Retina (tissue), 1 donor: ENCODE results near the gene LDB2.
"Not testable (repeated sequence)": the region's sequence is repeated elsewhere in the genome, so short reads cannot be mapped to it uniquely, and the experiment has no call there.

Source experiments
- DNase-seq: peaks from one replicate; pipeline ENCODE4 v3.0.0-alpha.2; 2016

Gene LDB2

DNA sequence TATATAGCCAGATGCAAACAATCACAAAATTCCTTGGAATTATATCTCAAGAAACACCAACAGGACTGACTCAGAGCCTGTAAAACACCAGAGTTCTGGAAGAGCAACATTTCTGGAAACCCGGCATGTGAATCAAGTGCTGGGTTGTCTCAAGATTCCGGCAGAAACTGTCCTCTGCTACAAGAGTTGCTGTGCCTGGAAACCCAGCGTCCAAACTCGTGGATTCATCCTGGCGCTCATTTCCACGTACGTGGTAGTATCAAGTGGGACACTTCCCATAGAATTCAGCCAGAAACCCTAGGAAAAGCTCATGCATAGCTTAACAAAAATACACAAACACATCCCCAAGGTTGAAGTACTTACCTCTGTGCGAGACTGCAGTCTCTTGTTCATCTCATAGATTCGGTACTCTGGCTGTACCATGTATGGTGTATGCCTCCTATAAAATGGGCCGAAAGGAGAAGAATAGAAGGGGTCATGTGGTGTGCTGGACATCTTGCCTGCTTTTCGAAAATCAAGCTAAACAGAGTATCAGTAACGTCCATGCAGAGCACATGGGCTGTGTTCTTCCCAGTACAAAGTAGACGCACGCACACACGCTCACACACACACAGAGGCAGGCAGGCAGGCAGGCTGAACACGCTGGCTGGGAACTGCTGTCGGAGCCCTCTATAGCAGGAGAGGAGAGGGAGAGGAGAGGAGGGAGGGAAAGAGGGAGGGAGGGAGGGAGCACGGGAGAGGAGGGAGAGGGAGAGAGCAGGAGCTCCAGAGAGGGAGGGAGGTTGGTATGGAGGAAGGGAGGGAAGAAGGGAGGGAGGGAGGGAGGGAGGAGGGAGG lies at the start of gene LDB2:
Gene LDB2, minus strand, starts transcription at position 655 of the 837 bp plus-strand sequence.
- DNase-seq, result peak; percentile 75

DNA sequence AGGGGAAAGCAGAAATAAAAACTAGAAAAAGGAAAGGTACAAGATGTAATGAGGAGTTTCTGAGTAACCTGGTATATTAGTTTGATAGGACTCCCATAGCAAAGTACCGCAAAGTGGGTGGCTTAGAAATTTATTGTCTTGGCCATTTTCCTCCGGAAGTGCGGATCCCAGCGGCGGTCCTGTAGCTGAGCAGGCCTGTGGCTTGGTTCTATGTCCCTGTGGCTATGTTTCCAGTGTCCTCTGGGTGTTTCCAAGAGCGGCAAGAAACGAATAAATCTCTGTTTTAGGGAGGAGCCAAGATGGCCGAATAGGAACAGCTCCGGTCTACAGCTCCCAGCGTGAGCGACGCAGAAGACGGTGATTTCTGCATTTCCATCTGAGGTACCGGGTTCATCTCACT lies 44.0 kb upstream of the LDB2 start:
- no peak for DNase-seq

DNA sequence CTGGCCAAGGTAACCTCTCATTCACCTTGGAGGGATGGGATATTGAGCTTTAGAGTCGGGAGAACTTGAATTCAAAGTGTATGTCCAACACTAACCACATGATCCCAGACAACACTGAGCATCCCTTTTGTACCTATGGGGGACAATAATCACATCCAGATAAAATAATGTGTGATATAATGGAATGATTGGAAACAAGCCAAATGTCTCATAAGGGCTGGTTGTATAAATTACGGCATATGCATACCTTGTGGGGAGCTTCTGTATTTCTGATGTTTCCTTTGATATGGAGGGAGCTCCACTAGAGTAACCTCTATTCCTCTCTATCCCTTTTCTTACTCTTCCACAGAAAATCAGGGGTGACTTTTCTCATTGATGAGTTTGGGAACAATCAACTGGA lies 40.7 kb upstream of the LDB2 start:
- DNase-seq, result no peak

DNA sequence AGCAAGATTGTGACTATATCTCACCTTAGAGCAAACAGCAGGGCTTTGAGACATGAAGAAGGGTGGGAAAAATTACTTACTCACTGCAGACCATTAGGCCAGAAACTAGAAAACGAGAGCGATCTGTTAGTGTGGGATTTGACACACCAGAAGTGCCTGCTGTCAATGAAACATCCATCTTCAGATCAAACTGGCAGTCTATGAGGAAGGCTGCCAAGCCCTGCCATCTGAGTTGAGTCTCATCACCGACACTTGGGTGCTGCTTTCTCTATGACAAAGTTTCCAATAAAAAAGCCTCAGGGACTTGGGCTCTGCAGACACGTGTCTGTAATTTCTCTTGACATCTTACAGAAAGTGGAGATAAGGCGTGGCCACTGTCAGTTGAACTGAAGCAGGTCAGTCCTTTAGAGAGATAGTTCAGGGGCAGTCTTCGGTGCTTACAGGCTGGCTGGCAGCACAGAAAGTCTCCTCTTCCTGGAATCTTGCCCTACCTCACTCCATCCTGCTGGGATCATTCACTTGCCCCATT lies 40.1 kb upstream of the LDB2 start:
- DNase-seq, result no peak

DNA sequence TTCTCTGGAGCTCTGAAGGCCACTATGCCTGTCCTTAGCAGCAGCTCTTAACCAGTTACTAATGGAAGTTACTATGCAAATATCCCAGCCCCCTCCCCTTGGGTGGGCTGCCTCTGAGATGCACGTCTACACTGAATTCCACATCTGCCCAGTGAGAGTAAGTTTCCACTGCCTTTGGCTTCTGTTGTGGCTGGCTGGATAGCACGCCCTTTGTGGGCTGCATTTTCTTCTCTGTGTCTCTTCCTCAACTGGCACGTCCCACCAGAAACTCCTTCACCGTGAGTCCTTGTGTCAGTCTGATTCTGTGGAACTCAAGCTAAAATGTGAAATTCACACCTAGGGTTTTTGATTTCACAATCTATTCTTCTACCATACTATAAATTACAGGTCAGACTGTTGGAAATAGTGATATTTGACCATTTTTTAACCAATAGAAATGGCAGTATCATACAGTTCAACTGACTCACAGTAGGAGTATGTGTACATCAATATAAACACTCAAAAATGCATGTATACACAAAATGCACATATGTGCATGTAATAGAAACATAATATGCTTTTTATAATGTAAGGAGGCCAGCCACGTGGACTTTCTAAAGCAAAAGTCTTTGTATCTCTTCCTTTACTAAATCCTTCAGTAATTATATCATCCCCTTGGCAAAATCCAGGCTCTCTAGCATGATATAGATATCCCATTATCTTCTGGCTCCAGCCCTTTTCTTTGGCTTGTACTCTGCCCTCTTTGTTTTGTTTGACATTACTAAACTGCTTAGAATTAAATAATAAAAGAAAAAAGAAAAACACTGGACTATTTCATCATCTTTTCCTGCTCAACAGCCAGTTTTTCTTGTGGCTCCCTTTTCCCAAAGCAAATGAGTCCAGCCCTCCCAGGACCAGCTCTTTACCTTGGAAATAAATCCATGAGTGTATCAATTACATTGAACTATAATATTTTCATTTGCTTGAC lies 33.2 kb upstream of the LDB2 start:
- DNase-seq, result no peak

DNA sequence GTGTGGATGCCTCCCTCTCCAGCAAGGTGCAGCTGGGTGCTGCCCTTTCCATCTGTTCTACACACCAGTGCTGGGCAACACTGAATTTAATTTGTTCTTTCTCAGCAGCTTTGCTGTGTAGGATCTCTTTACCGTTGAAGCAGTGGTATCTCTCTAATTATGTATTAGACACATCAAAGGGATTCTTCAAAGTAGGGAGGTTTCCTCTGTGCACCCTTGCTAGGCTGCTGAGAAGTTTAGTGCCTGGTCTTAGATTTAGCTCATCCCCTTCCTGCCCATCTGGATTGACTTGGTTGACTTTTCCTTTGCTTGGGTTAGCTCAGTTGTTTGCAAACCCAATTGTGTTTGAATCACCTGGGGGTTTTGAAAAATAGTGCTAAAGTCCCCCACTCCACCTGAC lies 27.8 kb upstream of the LDB2 start:
- no peak for DNase-seq

DNA sequence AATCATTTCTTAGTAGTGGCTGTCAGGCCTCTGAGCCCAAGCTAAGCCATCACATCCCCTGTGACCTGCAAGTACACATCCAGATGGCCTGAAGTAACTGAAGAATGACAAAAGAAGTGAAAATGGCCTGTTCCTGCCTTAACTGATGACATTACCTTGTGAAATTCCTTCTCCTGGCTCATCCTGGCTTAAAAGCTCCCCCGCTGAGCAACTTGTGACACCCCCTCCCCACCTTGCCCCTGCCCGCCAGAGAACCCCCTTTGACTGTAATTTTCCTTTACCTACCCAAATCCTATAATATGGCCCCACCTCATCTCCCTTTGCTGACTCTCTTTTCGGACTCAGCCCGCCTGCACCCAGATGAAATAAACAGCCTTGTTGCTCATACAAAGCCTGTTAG lies 20.3 kb upstream of the LDB2 start:
- DNase-seq, result not testable (repeated sequence)

DNA sequence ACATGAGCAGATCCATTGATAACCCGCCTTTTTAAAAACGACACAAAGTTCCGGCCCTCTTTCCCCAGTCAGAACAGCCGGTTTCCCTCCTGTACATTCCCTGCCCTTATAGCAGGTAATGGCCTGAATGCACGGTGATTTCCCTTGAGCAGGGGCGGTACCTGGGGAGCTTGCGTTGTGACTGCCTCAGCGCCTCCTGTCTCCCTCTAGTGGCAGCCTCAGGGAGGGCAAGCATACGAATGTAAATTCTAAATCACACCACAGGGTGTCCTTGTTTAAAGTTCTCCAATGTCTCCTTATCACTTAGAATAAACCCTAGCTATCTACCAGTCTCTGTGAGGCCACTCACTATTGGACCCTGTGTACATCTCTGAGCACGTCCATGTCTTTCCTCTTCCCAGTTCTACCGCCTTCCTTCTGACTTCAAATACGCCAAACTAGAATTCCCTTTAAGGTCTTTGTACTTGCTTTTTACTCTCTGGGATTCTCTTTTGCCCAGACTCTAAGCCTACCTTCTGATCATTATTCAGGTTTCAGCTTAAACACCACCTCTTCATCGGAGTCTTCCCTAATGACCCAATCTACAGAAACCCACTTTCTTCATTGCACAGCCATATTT lies 18.4 kb upstream of the LDB2 start:
- no peak for DNase-seq

DNA sequence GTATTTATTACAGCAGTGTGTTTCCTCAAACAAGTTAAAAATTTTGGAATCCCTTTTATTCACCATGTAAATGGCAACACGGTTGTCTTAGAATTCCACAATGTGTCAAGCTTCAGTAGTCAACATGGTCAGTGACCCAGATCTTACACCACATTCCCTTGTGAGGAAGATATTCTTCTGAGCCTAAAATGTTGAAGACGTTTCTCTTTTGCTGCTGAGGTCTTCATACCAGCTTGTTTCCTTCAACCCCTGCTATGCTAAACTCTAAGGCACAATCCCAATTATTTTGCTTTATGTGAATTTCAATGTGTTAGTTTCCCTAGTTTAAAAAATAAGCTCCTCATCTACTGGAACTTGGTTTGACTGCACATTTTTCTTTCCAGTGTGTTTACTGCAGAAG lies 17.6 kb upstream of the LDB2 start:
- DNase-seq, result peak; percentile 36

DNA sequence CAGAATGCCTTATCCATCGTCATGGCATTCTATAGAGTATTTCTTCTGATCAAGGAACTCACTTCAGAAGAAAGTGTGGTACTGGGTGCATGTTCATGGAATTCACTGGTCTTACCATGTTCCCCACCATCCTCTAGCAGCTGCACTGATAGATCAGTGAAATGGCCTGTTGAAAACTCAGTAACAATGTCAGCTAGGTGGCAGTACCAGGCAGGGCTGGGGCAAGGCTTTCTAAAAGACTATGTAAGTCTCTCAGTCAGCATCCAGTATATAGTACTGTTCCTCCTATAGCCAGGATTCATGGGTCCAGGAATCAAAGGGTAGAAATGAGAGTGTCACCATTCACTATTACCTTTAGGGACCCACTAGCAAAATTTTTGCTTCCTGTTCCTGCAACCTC lies 15.8 kb upstream of the LDB2 start:
- DNase-seq, result no peak

DNA sequence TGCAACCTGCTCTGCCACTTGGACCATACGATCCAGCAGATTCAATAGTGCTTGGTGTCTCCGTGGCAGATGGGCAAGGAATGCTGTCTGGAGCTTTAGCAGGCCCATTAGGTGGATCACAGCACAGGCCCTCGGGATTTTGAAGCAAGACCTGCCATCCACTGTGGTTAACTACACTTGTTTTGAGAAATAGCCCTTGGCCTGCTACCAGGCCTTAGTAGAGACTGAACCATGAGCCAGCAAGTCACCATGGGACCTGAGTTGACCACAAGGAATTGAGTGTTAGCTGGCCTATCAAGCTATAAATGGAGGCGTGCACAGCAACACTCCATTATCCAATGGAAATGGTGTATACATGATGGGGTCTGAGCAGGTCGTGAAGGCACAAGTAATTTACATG lies 14.5 kb upstream of the LDB2 start:
- DNase-seq, result no peak

DNA sequence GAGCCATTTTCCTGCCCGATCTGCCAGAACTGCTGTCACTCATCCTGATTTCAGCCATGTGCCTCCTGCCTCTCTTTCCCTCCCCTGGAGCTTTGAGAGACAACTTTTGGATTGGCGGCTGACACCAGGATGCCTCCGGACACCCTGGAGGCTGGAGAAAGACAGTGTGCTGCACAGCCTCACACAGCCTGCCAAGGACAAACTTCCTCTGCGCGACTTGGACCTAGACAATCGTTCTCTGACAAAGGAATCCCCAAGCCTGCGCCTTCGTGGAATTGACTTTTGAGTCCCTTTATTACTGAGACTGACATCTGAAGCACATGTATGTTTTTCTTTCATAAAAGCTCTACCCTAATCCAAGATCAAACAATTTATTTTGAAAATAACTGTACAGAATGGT lies 10.8 kb upstream of the LDB2 start:
- no peak for DNase-seq

DNA sequence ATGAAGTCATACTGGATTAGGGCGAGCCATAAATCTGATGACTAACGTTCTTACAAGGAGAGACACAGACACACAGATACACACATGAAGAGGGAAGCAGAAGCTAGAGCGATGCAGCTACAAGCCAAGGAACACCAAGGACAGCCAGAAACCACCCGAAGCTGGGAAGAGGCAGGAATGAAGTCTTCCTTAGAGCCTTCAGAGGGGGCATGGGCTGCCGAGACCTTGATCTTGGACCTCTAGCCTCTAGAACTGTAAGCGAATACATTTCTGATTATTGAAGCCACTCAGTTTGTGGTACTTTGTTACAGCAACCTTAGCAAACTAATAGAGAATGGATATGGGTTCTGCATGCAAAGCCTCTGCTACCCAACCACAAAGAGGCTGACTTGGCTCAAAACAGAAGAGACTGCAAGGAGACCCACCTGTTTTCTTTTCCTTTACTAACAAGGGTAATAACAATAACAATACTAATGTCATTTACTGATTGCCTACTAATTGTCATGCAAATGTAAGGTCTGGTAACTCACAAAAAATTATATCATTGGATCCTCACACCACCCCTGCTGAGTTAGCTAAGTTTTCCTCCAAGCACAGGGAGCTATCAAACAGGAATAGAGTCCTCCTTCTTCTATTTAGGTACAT lies 10.1 kb upstream of the LDB2 start:
- no peak for DNase-seq

DNA sequence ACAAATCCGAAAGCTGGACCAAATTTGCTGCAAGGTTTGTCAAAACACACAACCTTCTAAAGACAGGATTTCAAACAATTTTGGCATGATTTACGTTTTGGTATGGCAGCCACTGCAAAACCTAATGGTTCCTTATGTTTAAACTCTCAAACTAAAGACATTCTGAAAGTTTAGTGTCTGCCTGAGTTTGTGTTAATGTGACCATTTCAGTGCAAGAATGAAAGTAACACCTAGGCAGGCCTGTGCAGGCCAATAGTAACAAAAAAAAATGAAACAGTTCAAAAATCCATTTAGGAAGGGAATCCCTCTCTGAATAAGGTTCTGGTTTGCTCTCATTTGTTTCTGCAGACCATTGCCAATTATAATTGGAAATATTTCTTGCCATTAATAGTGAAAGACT lies 1.9 kb upstream of the LDB2 start:
- DNase-seq, result no peak

DNA sequence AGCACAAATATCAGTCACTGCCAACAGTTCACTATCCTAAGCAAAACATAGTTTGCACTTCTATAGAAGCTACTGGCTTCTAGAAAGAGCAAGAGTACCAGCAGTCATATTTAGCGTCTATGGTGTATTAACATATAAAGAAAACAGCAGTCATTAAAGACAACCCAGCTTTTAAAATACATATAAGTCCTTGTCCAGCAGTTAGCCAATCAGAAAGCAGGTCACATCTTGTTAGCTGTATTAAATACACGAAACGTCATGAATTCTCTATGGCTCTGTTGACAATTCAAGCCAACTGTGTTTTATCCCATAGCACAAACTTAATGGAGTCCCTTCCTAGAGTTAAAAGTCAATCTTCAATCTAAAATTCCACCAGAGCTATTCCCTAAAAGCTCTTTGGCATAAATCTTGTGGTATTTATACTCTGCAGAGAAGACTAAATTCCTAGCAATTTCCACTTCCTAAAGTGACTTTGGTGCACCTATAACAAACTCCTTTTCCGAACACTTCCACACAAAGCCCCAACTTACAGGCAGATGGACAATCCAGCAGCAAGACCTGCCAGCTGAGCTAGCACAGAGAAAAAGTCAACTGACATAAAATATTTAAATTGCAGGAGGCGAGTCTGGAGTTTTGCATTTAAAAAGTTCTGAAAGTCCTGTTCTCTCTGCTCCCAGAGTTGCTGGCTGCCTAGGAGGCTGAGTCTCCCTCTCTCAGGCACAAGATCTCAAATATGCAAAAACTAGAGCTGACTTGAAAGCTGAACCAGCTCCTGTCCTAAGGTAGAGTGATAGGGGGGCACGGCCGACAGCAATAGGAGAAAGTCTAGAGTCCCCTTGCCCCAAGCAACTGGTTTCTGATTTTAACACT lies 1.3 kb downstream of the LDB2 start:
- peak; percentile 39 for DNase-seq

DNA sequence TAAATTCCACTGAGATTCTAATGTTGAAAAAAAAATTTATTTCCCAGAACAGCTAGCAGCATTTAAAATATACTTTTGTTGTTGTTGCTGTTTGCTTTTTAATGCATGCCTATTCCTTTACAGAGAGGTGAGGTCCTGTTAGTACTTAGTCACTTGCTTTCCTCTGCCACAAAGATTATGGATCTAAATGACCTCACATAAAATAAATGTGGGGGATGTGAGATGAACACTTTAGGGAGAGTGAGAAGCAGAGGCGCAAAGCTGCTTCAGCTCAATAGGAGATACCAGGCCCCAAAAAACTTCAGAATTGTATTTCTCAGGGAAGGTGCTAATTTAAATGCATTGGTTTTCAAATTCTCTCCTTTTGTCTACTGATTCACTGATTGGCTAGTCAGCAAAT lies 4.0 kb downstream of the LDB2 start:
- DNase-seq, result no peak

DNA sequence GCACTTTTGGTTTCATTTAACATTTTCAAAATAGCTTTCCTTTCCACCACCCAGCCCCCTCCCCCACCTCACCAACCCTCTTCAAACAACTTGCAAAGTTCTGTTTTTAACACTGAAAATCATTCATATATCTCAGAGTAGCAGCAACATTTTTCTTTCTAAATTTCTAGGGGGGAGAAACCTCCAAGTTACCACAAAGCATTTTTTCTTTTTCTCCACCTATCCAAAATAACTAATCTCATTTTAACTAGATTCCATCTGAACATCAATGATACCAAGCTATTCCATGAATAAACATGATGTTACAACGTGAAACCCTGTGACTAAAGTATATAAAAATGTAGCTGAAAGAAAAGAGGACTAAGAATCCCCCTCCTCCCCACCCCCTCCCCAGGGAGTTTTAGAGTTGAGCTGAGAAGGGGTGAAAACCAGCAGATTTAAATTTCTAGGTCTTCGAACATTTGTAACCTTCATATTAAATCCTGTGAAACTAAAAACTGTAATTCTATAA lies 5.2 kb downstream of the LDB2 start:
- DNase-seq, result no peak

DNA sequence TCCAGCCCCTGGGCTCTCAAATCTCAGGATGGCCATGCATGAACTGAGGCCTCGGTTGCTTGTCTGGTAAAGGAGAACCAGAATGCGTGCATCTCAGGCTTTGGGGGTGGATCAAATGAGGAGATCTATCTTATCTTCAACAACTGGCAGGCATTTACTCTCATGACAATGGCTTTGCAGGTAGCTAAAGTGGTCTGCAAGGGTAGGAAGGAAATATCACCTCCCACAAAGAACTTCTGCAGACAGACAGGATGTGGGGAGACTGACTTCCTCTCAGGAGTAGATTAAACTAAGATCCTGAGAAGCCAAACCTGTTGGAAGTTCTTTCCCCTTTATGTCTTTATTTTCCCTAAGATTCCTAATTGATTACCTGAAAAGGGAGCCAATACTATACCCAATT lies 7.8 kb downstream of the LDB2 start:
- no peak for DNase-seq

DNA sequence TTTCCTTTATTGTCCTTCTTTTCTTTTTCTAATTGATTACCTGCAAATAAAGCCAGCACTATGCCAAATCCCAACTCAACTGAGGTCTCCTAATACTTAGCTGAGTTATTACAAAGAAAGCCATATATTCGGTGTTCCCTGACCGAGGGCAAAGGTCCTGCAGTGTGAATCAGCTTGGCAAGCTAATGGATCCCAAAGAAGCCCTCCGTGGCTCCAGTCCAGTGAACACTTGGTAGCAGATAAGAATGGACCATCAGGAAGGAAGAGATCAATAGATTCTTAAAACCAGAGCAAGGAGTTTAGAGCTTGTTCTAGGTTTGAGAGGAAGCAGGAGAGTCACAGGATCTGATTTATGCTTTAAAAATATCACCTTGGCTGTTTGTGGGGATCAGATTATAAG lies 8.5 kb downstream of the LDB2 start:
- no peak for DNase-seq

DNA sequence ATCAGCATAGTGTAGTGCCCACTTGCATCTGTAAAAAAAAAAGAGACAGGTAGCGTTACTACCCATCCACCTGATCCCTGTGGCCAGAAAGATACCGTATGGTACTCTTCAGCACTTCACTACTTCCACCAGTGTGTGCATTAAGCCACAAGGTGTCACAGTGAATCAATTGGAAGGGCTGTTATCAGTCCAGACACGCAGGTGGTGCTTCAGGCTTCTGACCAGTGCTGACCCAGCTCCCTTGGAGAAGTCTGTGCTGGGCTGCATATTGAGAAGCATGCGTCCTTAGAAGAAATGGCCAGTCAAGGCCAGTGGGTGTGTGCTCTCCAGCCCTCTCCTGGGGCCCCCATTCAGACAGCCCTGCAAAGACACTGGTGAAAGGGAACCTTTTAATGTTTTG lies 10.6 kb downstream of the LDB2 start:
- no peak for DNase-seq

DNA sequence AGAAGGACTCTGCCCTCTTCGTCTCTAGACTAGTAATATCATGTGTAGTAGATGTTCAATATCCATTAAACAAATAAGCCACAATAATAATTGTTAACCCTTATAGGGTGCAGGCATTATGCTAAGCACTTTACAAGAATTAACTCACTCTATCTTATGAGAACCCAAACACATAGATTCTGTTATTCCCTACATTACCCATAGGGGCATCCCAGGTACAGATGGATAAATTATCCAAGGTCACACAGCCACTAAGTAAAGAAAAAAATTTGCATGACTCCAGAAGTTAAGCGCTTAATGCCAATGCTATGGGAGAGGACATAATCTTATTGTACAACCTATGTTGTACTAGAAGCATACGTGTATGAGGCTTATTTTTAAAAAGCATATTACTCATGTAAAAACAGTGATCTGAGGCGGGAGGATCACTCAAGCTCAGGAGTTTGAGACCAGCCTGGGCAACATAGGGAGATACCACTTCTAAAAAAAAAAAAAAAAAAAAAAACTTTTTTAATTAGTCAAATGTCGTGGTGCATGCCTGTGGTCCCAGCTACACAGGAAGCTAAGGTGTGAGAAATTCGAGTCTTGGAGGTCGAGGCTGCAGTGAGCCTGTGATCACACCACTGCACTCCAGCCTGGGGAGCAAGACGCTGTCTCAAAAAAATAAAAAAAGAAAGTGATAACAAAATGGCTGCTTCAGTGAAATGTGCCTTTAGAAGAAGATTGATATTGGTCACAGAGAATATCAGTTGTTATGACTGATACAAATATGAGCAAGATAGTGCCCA lies 13.6 kb downstream of the LDB2 start:
- DNase-seq, result no peak
